ENCODE results near the gene ZBTB17. TPM values are rescaled to one million over a fixed set of nuclear protein-coding genes. Genes with fewer than 3 reads are reported as not detected.
"Not testable (repeated sequence)": the region's sequence is repeated elsewhere in the genome, so short reads cannot be mapped to it uniquely, and the experiment has no call there.

ZBTB17 gene
- 27.9 TPM for polyA plus RNA-seq (2013, experiment 1 of 2)
- 21.7 TPM for polyA plus RNA-seq (2013, experiment 2 of 2)

- Histone ChIP-seq H3K27ac (ENCODE audit: low read depth, low read length, severe bottlenecking) (peak within 1 kb of the TSS; percentile 95), H3K4me1 (ENCODE audit: control insufficient read depth, insufficient read depth, low read length, poor library complexity, severe bottlenecking) (no peaks in the 10 kb centered on the region), H3K36me3 (ENCODE audit: control insufficient read depth, insufficient read depth, low read length) (peaks cover 25% of the 10 kb centered on the region), H3K4me3 (ENCODE audit: extremely low read depth, insufficient read depth, low read length, poor library complexity, severe bottlenecking) (peak within 1 kb of the TSS; percentile 90), H3K9me3 (ENCODE audit: control insufficient read depth, low read length) (peaks cover 13% of the 10 kb centered on the region)
- WGBS, 2 experiments (ENCODE audit: insufficient coverage in 2 of 2): 11 to 13% methylated on average over 32 to 34 of the region's 47 CpGs
These were observed at the start of gene ZBTB17 for GRCh38 chr1:15975805-15976680. TSS of gene ZBTB17 (minus strand) at chr1:15976101. CDS start at chr1:15948495, 27,606 bp downstream.

- Histone ChIP-seq H3K4me1 (ENCODE audit: control insufficient read depth, insufficient read depth, low read length, poor library complexity, severe bottlenecking) (peaks cover 32% of the 10 kb centered on the region), H3K27ac (ENCODE audit: low read depth, low read length, severe bottlenecking) (no peak overlapping the region), H3K4me3 (ENCODE audit: extremely low read depth, insufficient read depth, low read length, poor library complexity, severe bottlenecking) (no peak overlapping the region), H3K9me3 (ENCODE audit: control insufficient read depth, low read length) (no peaks in the 10 kb centered on the region), H3K36me3 (ENCODE audit: control insufficient read depth, insufficient read depth, low read length) (no peaks in the 10 kb centered on the region)
- WGBS, 2 experiments (ENCODE audit: insufficient coverage in 2 of 2): 71 to 93% methylated on average over 7 of the region's 7 CpGs
These were observed 47.3 kb upstream of the ZBTB17 start for GRCh38 chr1:16023050-16023653.

- no peak overlapping the region for H3K27ac ChIP-seq (ENCODE audit: low read depth, low read length, severe bottlenecking)
- H3K9me3 ChIP-seq (ENCODE audit: control insufficient read depth, low read length): no peaks in the 10 kb centered on the region
- 84 to 90% methylated on average over 2 to 5 of the region's 11 CpGs for WGBS, 2 experiments (ENCODE audit: insufficient coverage in 2 of 2)
- no peaks in the 10 kb centered on the region for H3K36me3 ChIP-seq (ENCODE audit: control insufficient read depth, insufficient read depth, low read length)
- H3K4me1 ChIP-seq (ENCODE audit: control insufficient read depth, insufficient read depth, low read length, poor library complexity, severe bottlenecking): peaks cover 39% of the 10 kb centered on the region
- no peak overlapping the region for H3K4me3 ChIP-seq (ENCODE audit: extremely low read depth, insufficient read depth, low read length, poor library complexity, severe bottlenecking)
These were observed 46.5 kb upstream of the ZBTB17 start for GRCh38 chr1:16022393-16022792.

GRCh38 chr1:16021681-16022080, 45.8 kb upstream of the ZBTB17 start, which contains the start of gene CLCNKA:
TSS of gene CLCNKA (plus strand) at chr1:16022036. CDS start at chr1:16022620, 584 bp downstream.
- Histone ChIP-seq H3K27ac (ENCODE audit: low read depth, low read length, severe bottlenecking) (no peak within 1 kb of the TSS), H3K4me1 (ENCODE audit: control insufficient read depth, insufficient read depth, low read length, poor library complexity, severe bottlenecking) (peaks cover 41% of the 10 kb centered on the region), H3K36me3 (ENCODE audit: control insufficient read depth, insufficient read depth, low read length) (no peaks in the 10 kb centered on the region), H3K9me3 (ENCODE audit: control insufficient read depth, low read length) (no peaks in the 10 kb centered on the region), H3K4me3 (ENCODE audit: extremely low read depth, insufficient read depth, low read length, poor library complexity, severe bottlenecking) (no peak within 1 kb of the TSS)
- WGBS, 2 experiments (ENCODE audit: insufficient coverage in 2 of 2): 89 to 90% methylated on average over 2 to 4 of the region's 6 CpGs

- not testable (repeated sequence) for H3K9me3 ChIP-seq (ENCODE audit: control insufficient read depth, low read length); H3K27ac ChIP-seq (ENCODE audit: low read depth, low read length, severe bottlenecking); H3K4me3 ChIP-seq (ENCODE audit: extremely low read depth, insufficient read depth, low read length, poor library complexity, severe bottlenecking); H3K36me3 ChIP-seq (ENCODE audit: control insufficient read depth, insufficient read depth, low read length)
- WGBS, 2 experiments (ENCODE audit: insufficient coverage in 2 of 2): 80% methylated on average over 1 of the region's 9 CpGs; no CpG with 5 or more reads in 1 of the 2 experiments
- peaks cover 50% of the 10 kb centered on the region for H3K4me1 ChIP-seq (ENCODE audit: control insufficient read depth, insufficient read depth, low read length, poor library complexity, severe bottlenecking)
These were observed 45.0 kb upstream of the ZBTB17 start for GRCh38 chr1:16020878-16021277.

GRCh38 chr1:16020325-16020724, 44.4 kb upstream of the ZBTB17 start:
- Histone ChIP-seq H3K9me3 (ENCODE audit: control insufficient read depth, low read length) (no peaks in the 10 kb centered on the region), H3K4me3 (ENCODE audit: extremely low read depth, insufficient read depth, low read length, poor library complexity, severe bottlenecking) (no peak overlapping the region), H3K4me1 (ENCODE audit: control insufficient read depth, insufficient read depth, low read length, poor library complexity, severe bottlenecking) (peaks cover 51% of the 10 kb centered on the region), H3K27ac (ENCODE audit: low read depth, low read length, severe bottlenecking) (no peak overlapping the region), H3K36me3 (ENCODE audit: control insufficient read depth, insufficient read depth, low read length) (no peaks in the 10 kb centered on the region)
- 95 to 100% methylated on average over 2 to 3 of the region's 6 CpGs for WGBS, 2 experiments (ENCODE audit: insufficient coverage in 2 of 2)

- Histone ChIP-seq H3K4me1 (ENCODE audit: control insufficient read depth, insufficient read depth, low read length, poor library complexity, severe bottlenecking) (peaks cover 52% of the 10 kb centered on the region), H3K4me3 (ENCODE audit: extremely low read depth, insufficient read depth, low read length, poor library complexity, severe bottlenecking) (no peak overlapping the region), H3K36me3 (ENCODE audit: control insufficient read depth, insufficient read depth, low read length) (no peaks in the 10 kb centered on the region), H3K9me3 (ENCODE audit: control insufficient read depth, low read length) (no peaks in the 10 kb centered on the region), H3K27ac (ENCODE audit: low read depth, low read length, severe bottlenecking) (peak overlapping the region; percentile 64)
- 46 to 63% methylated on average over 7 of the region's 9 CpGs for WGBS, 2 experiments (ENCODE audit: insufficient coverage in 2 of 2)
These were observed 43.9 kb upstream of the ZBTB17 start for GRCh38 chr1:16019644-16020277.

GRCh38 chr1:16018749-16019643, 43.1 kb upstream of the ZBTB17 start:
- Histone ChIP-seq H3K4me1 (ENCODE audit: control insufficient read depth, insufficient read depth, low read length, poor library complexity, severe bottlenecking) (peaks cover 59% of the 10 kb centered on the region), H3K36me3 (ENCODE audit: control insufficient read depth, insufficient read depth, low read length) (no peaks in the 10 kb centered on the region), H3K9me3 (ENCODE audit: control insufficient read depth, low read length) (no peaks in the 10 kb centered on the region), H3K27ac (ENCODE audit: low read depth, low read length, severe bottlenecking) (peak overlapping the region; percentile 93), H3K4me3 (ENCODE audit: extremely low read depth, insufficient read depth, low read length, poor library complexity, severe bottlenecking) (no peak overlapping the region)
- WGBS, 2 experiments (ENCODE audit: insufficient coverage in 2 of 2): 90 to 95% methylated on average over 16 to 22 of the region's 23 CpGs

- Histone ChIP-seq H3K9me3 (ENCODE audit: control insufficient read depth, low read length) (no peaks in the 10 kb centered on the region), H3K4me3 (ENCODE audit: extremely low read depth, insufficient read depth, low read length, poor library complexity, severe bottlenecking) (no peak overlapping the region), H3K36me3 (ENCODE audit: control insufficient read depth, insufficient read depth, low read length) (no peaks in the 10 kb centered on the region), H3K27ac (ENCODE audit: low read depth, low read length, severe bottlenecking) (peak overlapping the region; percentile 93), H3K4me1 (ENCODE audit: control insufficient read depth, insufficient read depth, low read length, poor library complexity, severe bottlenecking) (peaks cover 66% of the 10 kb centered on the region)
- 60% methylated on average over 2 of the region's 4 CpGs; no CpG with 5 or more reads in 1 of the 2 experiments for WGBS, 2 experiments (ENCODE audit: insufficient coverage in 2 of 2)
These were observed 42.4 kb upstream of the ZBTB17 start for GRCh38 chr1:16018308-16018707.

Measured in mesodermal cell (in vitro differentiated cells).